ENCODE data around the gene RPP30.
"Not testable (repeated sequence)": the region's sequence is repeated elsewhere in the genome, so short reads cannot be mapped to it uniquely, and the experiment has no call there.

Gene RPP30

DNA sequence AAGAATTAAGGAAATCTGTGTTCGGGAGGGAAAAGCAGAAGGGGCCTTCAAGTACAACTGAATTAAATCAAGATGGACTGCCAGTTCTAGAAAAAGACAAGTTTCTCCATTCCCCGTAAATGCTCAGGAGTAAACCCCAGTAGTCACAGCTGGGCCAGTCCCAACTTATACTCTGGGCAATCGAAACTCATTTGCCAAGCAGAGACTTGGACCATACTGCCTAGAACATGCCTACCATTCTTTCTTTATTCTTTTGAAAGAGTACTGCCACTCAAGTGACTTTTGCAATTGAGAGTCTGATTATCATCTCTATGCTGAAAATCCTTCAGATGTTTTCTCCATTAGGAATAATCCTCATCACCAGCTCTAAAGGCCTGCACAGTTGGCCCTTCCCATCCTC lies 21.4 kb downstream of the RPP30 start:
- ATAC-seq (no peak), DNase-seq (no peak)
- H3K4me1 Mint-ChIP-seq: peaks cover 12% of the 10 kb centered on the region
- no peak overlapping the region for H3K27ac Mint-ChIP-seq
- H3K9me3 Mint-ChIP-seq: no peaks in the 10 kb centered on the region
- H3K4me3 Mint-ChIP-seq: no peak overlapping the region
- H3K27me3 Mint-ChIP-seq: no peaks in the 10 kb centered on the region

DNA sequence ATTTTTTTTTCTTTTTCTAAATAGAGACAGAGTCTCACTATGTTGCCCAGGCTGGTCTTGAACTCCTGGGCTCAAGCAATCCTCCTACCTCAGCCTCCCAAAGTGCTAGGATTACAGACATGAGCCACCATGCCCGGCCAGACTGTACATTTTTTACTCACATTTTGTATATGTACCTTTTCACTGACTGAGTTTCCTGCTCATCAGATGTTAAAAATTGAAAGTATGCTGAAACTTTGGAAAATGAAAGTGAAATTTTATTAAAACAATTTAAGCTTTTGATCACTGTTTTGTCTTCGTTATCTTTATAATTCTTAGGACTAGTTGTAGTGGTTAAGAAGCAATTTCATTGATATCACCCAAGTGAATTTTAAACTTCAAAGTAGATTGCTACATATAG lies 25.1 kb downstream of the RPP30 start:
- ATAC-seq, H3K27me3 Mint-ChIP-seq, DNase-seq, H3K9me3 Mint-ChIP-seq: not testable (repeated sequence)
- Mint-ChIP-seq H3K4me1 (peaks cover 12% of the 10 kb centered on the region), H3K27ac (peak overlapping the region; percentile 15 to 80), H3K4me3 (peak overlapping the region in 1 of 2 donors; percentile 56)

DNA sequence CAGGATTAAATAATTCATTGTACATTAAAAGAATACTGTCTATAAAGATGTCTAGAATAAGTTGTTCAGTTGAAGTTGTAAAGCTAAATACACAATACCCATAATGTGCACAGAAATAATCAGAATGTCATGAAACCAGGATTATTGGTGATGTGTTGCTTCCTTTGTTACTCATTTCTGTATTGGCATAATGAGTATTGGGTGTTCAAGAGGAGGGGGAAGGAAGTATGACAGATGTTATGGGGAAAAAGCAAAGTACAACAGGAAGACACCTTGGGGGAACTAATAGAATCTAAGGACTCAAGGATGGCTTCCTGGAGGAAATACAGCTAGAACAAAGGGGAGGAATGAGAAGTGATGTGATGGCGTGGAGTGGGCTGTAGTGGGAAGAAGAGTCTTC lies 34.2 kb downstream of the RPP30 start:
- peaks cover 17% of the 10 kb centered on the region for H3K4me1 Mint-ChIP-seq
- H3K4me3 Mint-ChIP-seq: peak overlapping the region in 1 of 2 donors; percentile 52
- peak overlapping the region in 1 of 2 donors; percentile 74 for H3K27ac Mint-ChIP-seq
- ATAC-seq (peak; percentile 84), DNase-seq (no peak)
- peaks cover 0 to 4% of the 10 kb centered on the region in 2 donors for H3K9me3 Mint-ChIP-seq
- no peaks in the 10 kb centered on the region for H3K27me3 Mint-ChIP-seq

DNA sequence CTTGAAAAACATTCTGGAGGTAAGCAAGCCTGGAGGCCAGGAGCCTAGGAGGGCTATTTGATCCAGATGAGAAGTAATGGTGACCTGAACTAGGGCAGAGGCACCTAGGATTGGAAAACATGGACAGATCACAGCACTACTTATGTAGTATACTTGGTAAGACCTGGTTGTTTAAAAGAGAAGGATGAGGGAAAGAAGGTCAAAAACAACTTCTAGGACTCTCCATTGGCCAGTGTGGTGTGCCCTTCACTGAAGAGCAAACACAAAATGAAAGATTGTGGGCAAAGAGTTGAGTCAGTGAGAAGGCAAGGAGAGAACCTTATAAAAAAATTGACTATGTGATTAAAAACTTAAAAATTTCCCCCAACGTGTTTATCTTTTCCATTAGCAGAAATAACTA lies 34.8 kb downstream of the RPP30 start:
- no peak overlapping the region for H3K27ac Mint-ChIP-seq
- H3K9me3 Mint-ChIP-seq: peaks cover 0 to 4% of the 10 kb centered on the region in 2 donors
- peaks cover 18% of the 10 kb centered on the region for H3K4me1 Mint-ChIP-seq
- ATAC-seq: peak; percentile 76
- DNase-seq: peak in 1 of 2 donors; percentile 11
- no peaks in the 10 kb centered on the region for H3K27me3 Mint-ChIP-seq
- H3K4me3 Mint-ChIP-seq: no peak overlapping the region

DNA sequence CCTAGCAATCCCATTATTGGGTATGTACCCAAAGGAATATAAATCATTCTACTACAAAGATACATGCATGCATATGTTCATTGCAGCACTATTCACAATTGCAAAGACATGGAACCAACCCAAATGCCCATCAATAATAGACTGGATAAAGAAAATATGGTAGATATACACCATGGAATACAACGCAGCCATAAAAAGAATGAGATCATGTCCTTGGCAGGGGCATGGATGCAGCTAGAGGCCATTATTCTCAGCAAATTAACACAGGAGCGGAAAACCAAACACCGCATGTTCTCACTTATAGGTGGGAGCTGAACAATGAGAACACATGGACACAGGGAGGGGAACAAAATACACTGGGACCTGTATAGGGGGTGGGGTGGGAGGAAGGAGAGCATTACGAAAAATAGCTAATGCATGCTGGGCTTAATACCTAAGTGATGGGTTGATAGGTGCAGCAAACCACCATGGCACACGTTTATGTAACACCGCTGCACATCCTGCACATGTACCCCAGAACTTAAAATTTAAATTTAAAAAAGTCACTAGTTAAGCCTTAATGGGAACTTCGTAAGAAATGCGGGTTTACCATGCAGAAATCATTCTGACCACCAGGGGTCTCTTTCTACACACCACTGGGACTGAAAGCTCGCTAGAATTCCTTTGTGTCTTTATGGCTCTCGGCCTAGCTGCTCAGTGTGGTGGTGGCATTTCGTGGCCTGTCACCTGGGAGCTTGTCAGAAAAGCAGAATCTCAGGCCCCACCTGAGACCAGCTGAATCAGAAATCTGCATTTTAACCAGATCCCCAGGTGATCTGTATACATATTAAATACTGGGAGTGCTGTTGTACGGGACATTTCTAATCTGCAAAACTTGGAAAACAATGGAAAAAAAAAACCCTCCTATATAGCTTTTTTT lies 39.6 kb downstream of the RPP30 start:
- ATAC-seq (peak; percentile 78), DNase-seq (peak; percentile 51 to 53)
- H3K27ac Mint-ChIP-seq: no peak overlapping the region
- H3K4me3 Mint-ChIP-seq: no peak overlapping the region
- peaks cover 7% of the 10 kb centered on the region for H3K27me3 Mint-ChIP-seq
- H3K9me3 Mint-ChIP-seq: no peaks in the 10 kb centered on the region
- H3K4me1 Mint-ChIP-seq: peaks cover 8% of the 10 kb centered on the region

DNA sequence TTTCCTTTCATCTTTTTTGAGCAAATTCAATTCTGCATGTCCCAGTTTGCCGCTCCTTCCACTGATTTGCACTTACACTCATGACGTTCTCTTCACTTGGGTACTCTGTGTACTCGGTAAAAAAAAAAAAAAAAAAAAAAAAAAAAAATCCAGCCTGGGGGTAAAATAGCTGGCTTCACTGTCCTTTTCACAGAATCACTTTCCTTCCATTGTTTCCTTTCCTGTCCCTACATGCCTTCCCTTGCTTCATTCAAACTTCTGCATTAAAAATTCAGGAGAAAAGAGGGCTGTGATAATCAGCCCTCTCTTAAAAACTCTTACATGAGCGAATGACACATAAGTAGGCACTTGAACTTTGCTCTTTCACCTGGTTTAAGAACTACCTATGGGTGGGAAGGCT lies 40.4 kb downstream of the RPP30 start:
- ATAC-seq (no peak), DNase-seq (no peak)
- H3K4me1 Mint-ChIP-seq: peaks cover 4% of the 10 kb centered on the region
- H3K27me3 Mint-ChIP-seq: peaks cover 14% of the 10 kb centered on the region
- no peak overlapping the region for H3K4me3 Mint-ChIP-seq
- H3K27ac Mint-ChIP-seq: no peak overlapping the region
- no peaks in the 10 kb centered on the region for H3K9me3 Mint-ChIP-seq

DNA sequence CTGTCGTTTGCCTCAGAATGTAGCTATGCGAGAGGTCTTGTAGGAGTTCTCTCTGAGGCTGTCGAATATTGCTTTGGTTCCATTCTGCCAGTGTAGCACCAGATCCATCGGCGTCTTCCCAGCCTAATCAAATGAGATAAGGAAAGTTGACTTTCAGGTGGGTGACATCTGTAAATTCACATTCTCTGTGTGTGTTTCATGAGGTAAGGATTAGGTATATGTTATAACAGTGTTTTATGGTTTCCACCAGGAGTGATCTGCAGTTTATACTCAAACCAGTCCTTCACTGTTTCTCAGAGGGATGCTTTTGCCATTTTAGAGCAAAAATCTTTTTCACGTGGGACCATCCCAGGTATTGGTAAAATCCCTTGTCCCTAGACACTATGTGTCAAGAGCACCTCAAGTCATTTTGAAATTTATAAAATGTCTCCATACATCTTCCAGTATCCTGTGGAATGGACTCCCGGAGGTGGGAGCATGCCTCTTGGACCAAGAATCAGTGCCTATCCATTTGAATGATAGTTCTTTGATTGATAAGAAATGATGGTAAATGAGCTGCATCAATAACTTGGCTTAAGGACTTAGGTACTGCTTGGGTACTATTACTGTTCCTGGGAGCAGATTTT lies 41.2 kb downstream of the RPP30 start:
- peaks cover 14% of the 10 kb centered on the region for H3K27me3 Mint-ChIP-seq

DNA sequence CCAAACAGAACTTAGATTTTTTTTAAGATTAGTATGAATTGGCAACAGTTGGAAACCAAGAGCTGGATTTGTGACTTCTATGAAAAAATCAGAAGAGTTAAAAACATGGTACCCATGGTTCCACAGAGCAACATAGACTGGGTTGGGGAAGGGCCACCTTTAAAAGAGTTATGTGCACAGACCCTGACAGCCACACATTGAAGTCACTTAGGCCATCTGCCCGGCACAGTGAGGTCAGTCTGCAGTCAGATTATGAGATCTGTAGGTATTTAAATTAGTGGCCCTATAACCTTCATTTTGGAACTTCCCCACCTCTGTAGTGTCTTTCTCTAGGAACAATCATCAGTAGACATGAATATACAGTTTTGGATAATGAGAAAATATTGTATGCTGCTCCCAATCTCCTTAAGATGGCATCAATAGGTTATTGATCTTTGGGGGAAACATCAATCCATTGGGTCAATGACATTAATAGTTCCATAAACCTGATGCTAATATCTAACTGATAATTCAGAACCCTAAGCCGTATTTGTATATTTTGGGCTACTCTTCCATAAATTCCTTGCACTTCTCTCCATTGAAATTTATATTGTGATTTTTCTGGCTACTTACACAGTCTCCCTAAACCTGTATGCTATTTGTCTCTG lies 42.1 kb downstream of the RPP30 start:
- peaks cover 4% of the 10 kb centered on the region for H3K4me1 Mint-ChIP-seq
- no peak for ATAC-seq
- no peak overlapping the region for H3K4me3 Mint-ChIP-seq
- peaks cover 14% of the 10 kb centered on the region for H3K27me3 Mint-ChIP-seq
- H3K27ac Mint-ChIP-seq: no peak overlapping the region
- H3K9me3 Mint-ChIP-seq: no peaks in the 10 kb centered on the region
- DNase-seq: no peak

More for the DNA sequence above, 41.2 kb downstream of the RPP30 start:
- DNase-seq (no peak), ATAC-seq (no peak)
- no peak overlapping the region for H3K27ac Mint-ChIP-seq
- H3K4me1 Mint-ChIP-seq: peaks cover 4% of the 10 kb centered on the region
- no peak overlapping the region for H3K4me3 Mint-ChIP-seq
- H3K9me3 Mint-ChIP-seq: no peaks in the 10 kb centered on the region

DNA sequence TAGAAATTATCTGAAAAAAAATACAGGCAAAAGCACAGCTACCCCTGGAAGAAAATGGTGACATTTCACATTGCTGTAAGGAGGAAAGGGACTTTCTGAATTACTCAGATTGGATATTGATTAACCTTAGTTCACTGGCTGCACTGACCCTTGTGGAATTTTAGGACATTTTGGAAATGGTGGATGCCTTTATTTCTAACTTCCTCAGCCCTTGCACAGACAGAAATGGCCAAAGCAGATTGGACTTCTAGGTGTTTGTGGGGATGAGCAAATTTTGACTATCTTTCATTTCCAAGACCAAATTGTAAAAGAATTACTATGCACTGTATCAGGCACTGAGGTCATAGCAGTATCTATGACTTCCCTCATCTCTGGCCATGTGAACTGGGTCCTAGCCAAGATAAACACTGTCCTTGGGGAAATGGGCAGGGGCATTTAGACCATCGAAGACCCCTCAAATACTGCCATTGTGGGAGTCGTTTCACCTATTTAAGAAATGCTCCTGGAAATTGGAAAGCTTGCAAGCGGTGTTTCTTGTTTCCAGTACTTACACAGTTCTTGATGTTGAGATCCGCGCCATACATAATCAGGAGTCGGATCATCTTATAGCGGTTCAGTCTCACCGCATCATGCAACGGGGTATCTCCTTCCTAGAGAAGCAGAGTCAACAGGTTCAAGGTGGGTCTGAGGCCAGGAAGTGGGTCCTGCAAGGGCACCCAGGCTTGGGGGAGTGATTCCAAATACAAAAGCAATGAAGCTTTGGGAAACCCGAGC lies 43.4 kb downstream of the RPP30 start:
- ATAC-seq (no peak), DNase-seq (no peak)
- peaks cover 4% of the 10 kb centered on the region for H3K4me1 Mint-ChIP-seq
- peaks cover 14% of the 10 kb centered on the region for H3K27me3 Mint-ChIP-seq
- H3K27ac Mint-ChIP-seq: no peak overlapping the region
- H3K9me3 Mint-ChIP-seq: no peaks in the 10 kb centered on the region
- no peak overlapping the region for H3K4me3 Mint-ChIP-seq

DNA sequence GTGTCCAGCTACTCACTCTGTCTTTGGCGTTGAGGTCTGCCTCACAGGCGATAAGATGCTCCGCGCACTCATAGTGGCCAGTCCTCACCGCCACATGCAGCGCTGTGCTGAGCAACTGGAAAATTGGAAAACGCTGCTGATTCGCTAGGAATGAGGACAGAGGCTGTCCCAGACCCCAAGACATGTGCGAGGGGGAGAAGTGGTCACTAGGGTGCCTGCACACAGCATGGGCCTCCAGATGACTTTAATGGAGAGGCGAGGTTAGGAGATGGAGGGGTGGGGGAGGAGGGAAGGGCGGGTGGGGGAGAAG lies 43.9 kb downstream of the RPP30 start:
- H3K27ac Mint-ChIP-seq: no peak overlapping the region

DNA sequence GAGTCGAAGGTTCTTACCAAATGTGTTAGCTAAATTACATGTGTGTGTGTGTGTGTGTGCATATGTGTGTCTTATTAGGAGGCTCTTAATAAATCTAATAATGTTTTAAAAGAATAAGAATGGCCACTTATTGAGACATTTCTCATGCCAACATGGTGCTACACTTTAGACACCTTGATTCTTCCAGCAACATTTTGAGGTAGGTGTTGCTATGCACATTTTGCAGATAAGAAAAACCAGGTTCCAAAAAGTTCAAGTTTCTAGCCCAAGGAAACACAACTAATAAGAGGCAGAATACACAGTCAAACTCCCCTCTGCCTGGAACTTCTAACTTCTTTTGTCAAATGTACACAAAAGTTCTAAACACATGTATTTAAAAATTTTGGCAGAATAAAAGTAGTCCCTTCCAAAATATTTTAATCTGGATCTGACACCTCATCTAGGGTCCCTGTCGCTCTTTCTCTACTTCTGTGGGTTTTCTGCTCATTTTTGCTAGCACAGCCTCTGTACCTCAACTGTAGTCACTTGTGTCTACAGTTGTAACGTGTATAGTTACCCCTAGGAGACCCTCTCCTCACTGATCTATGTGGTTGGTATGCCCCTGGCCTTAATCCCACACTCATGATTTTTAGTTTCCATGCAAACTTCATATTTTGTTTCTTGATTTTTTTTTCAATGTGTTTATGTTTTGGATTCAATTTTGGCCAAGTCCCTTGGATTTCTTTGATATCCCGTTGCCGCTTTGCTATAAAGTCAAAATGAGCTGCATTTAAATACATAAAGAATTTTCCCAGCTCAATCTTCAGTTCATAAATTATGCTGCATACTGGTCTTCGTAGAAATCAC lies 44.8 kb downstream of the RPP30 start:
- DNase-seq: no peak
- H3K4me3 Mint-ChIP-seq: no peak overlapping the region
- peaks cover 2% of the 10 kb centered on the region for H3K4me1 Mint-ChIP-seq
- no peak for ATAC-seq
- no peaks in the 10 kb centered on the region for H3K9me3 Mint-ChIP-seq
- H3K27me3 Mint-ChIP-seq: peaks cover 14% of the 10 kb centered on the region
- H3K27ac Mint-ChIP-seq: no peak overlapping the region

More for the DNA sequence above, 43.9 kb downstream of the RPP30 start:
- Mint-ChIP-seq H3K9me3 (no peaks in the 10 kb centered on the region), H3K27me3 (peaks cover 14% of the 10 kb centered on the region), H3K4me1 (peaks cover 4% of the 10 kb centered on the region), H3K4me3 (no peak overlapping the region)
- no peak for DNase-seq
- no peak for ATAC-seq

DNA sequence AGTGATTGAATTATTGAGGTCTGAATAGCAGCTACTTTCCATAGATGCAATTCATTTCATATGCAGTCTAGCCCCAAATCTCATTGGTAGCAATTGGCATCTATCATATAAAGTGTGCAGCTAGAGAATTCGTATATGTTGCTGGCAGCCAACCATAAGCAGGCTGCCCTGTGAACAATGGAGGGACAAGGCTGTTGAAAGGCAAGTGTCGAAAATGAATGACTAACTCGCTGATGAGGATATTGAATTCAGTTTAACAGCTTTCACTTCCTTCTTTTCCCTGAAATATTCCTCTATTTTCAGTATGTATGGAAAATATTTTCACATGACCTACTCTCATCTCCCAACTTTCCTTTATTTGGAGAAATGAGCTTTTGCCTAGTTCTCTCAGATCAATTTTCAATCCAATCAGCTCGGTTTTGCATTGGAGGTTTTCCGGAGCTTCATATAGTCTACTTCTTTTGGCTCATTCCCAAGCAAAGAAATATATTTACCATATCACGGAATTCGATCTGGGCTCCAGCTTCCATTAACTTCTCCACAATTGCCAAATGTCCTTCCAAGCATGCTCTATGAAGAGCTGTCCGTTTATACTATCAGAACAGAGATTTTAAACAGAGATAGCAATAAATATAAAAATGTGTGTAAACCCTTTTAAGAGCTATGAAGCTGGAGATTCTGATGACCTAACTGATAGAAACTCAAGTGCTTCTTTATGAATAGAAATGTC lies 45.6 kb downstream of the RPP30 start:
- Mint-ChIP-seq H3K9me3 (no peaks in the 10 kb centered on the region), H3K4me3 (no peak overlapping the region), H3K4me1 (no peaks in the 10 kb centered on the region), H3K27ac (no peak overlapping the region), H3K27me3 (peaks cover 14% of the 10 kb centered on the region)
- DNase-seq (no peak), ATAC-seq (no peak)

DNA sequence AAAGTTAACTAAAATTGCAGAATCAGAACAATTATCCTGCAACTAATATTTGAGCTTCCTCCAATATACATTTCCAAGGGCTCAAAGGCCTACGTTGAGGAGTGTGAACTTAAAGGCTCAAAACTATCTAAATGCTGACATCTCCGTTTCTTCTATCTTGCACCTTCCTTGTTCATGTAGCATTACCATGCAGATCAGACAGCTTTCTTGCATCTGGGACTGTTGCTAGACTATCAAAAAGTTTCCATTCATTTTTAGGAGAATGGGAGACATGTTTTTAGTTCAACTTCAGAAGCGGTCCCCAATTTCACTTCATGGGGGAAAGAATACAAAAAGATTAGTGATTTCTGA lies 46.2 kb downstream of the RPP30 start:
- Mint-ChIP-seq H3K4me1 (no peaks in the 10 kb centered on the region), H3K27ac (no peak overlapping the region), H3K4me3 (no peak overlapping the region), H3K9me3 (no peaks in the 10 kb centered on the region), H3K27me3 (peaks cover 15% of the 10 kb centered on the region)
- ATAC-seq (no peak), DNase-seq (no peak)

Data from stimulated activated naive CD8-positive, alpha-beta T cell treated with anti-CD3 and anti-CD28 coated beads, Interleukin-15, amount 100 ng/mL, for 72 hours (primary cell).